HFF-Myc (cell line): ENCODE results near the gene IL1RL1.

Experiments used
- DNase-seq: peaks from one replicate; pipeline ENCODE4 v3.0.0-alpha.2; 2011; ENCODE audit warnings: low read depth; ENCODE audit errors: extremely low read depth
- H3K4me3 ChIP-seq: replicated peaks from 2 replicates; pipeline ENCODE4 v1.5.1; 2011; ENCODE audit warnings: low read depth, mild to moderate bottlenecking, control low read depth, low read length
- CTCF ChIP-seq: IDR thresholded peaks from 2 replicates; pipeline ENCODE4 v1.5.1; 2012; ENCODE audit warnings: mild to moderate bottlenecking, low read depth, low read length, control low read depth; ENCODE audit errors: missing control alignments

IL1RL1 gene

GRCh38 chr2:102269200-102269524 is 42.2 kb upstream of the IL1RL1 start:
- no peak for DNase-seq
- H3K4me3 ChIP-seq: no peak overlapping the region
- TF ChIP-seq CTCF: no peak

- no peak for TF ChIP-seq CTCF
- no peak for DNase-seq
- H3K4me3 ChIP-seq: no peak overlapping the region
These were observed 39.5 kb upstream of the IL1RL1 start for GRCh38 chr2:102271844-102272243.

GRCh38 chr2:102273619-102274211 is 37.6 kb upstream of the IL1RL1 start:
- no peak for TF ChIP-seq CTCF
- no peak overlapping the region for H3K4me3 ChIP-seq
- DNase-seq: no peak

- DNase-seq: no peak
- TF ChIP-seq CTCF: no peak
- H3K4me3 ChIP-seq: no peak overlapping the region
These were observed 34.7 kb upstream of the IL1RL1 start for GRCh38 chr2:102276549-102277201.

- TF ChIP-seq CTCF: no peak
- no peak for DNase-seq
- H3K4me3 ChIP-seq: no peak overlapping the region
These were observed 34.1 kb upstream of the IL1RL1 start for GRCh38 chr2:102277202-102277700.

- no peak overlapping the region for H3K4me3 ChIP-seq
- no peak for TF ChIP-seq CTCF
- no peak for DNase-seq
These were observed 32.5 kb upstream of the IL1RL1 start for GRCh38 chr2:102278720-102279390.
